Left lung (tissue), 10 donors: ENCODE measurements around the gene TBL2. TPM values are rescaled to one million over a fixed set of nuclear protein-coding genes. Genes with fewer than 3 reads are reported as not detected.

Experiments used
- ATAC-seq: fragments of 200-7000 bp; cut with Tn5 transposase; one replicate; pipeline ENCODE4 v1.9.1; 2020; ENCODE audit warnings: moderate library complexity
- DNase-seq, 4 donors: peaks; one replicate each; pipeline ENCODE4 v3.0.0-alpha.2; 2013 to 2020
- H3K27ac ChIP-seq, 2 donors: fragments of 200-600 bp; sonication (generic) in 1 of 2; one replicate each; pipeline versions ENCODE4 v1.5.0 to v1.8.0; 2020 to 2021
- H3K27me3 ChIP-seq, 2 donors: fragments of 200-600 bp; sonication (generic) in 1 of 2; one replicate each; pipeline versions ENCODE4 v1.5.0 to v1.8.0; 2020 to 2021
- H3K36me3 ChIP-seq, 2 donors: fragments of 200-600 bp; sonication (generic) in 1 of 2; one replicate each; pipeline versions ENCODE4 v1.5.0 to v1.8.0; 2020 to 2021
- H3K4me1 ChIP-seq, 2 donors: fragments of 200-600 bp; one replicate each; pipeline ENCODE4 v1.8.0; 2021
- H3K4me3 ChIP-seq, 2 donors: fragments of 200-600 bp; sonication (generic) in 1 of 2; one replicate each; pipeline versions ENCODE4 v1.5.0 to v1.8.0; 2020 to 2021; ENCODE audit warnings: mild to moderate bottlenecking in 1 of 2
- H3K9me3 ChIP-seq, 2 donors: fragments of 200-600 bp; sonication (generic) in 1 of 2; one replicate each; pipeline versions ENCODE4 v1.5.0 to v1.8.0; 2020 to 2021
- intact Hi-C, 2 donors: fragments of 100-400 bp; cut with DNase I; formaldehyde crosslinking; loops; one replicate each; pipeline versions ENCODE4 v1.11.2 to v1.14.2; 2022
- polyA plus RNA-seq, 6 donors: library from polyadenylated mRNA; unstranded; fragments of 120-200 nt; gene quantifications; one replicate each; pipeline ENCODE4 v1.2.1, GENCODE V29; 2013; ENCODE audit not compliant: insufficient read length in 6 of 6
- total RNA-seq, 2 donors: library from RNA; stranded (reverse); fragmentation: NEBNext Ultra II Directional; extraction: Animal tissue kit (Norgen Biotek cat#: 25700); gene quantifications; one replicate each; pipeline ENCODE4 v1.2.1, GENCODE V29; 2021
- TF ChIP-seq, protein P1 (sequence below), 2 donors: fragments of 200-600 bp; sonication (generic) in 1 of 2; IDR thresholded peaks; one replicate each; pipeline versions ENCODE4 v1.5.0 to v1.8.0; 2021; ENCODE audit warnings: antibody characterized with exemption in 2 of 2
- donor health status: DM: no; HTN: yes; CAD: no.
- donor health status: DM: no; HTN: no; CAD: no.

Gene TBL2
- total and polyA plus RNA-seq, 8 donors = 29.9 to 41.0 (median 39.2) TPM

GRCh38 chr7:73602721-73603651 is 24.6 kb upstream of the TBL2 start:
- Histone ChIP-seq H3K27me3 (peaks cover 0 to 65% of the 10 kb centered on the region in 2 donors), H3K36me3 (no peaks in the 10 kb centered on the region), H3K9me3 (no peaks in the 10 kb centered on the region), H3K27ac (no peak overlapping the region), H3K4me1 (peaks cover 0 to 13% of the 10 kb centered on the region in 2 donors), H3K4me3 (no peak overlapping the region)
- ATAC-seq (peak; percentile 19), DNase-seq (no peak)
- intact Hi-C loops = no loop called here
- TF ChIP-seq, protein P1, sequence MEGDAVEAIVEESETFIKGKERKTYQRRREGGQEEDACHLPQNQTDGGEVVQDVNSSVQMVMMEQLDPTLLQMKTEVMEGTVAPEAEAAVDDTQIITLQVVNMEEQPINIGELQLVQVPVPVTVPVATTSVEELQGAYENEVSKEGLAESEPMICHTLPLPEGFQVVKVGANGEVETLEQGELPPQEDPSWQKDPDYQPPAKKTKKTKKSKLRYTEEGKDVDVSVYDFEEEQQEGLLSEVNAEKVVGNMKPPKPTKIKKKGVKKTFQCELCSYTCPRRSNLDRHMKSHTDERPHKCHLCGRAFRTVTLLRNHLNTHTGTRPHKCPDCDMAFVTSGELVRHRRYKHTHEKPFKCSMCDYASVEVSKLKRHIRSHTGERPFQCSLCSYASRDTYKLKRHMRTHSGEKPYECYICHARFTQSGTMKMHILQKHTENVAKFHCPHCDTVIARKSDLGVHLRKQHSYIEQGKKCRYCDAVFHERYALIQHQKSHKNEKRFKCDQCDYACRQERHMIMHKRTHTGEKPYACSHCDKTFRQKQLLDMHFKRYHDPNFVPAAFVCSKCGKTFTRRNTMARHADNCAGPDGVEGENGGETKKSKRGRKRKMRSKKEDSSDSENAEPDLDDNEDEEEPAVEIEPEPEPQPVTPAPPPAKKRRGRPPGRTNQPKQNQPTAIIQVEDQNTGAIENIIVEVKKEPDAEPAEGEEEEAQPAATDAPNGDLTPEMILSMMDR (IDR thresholded peaks at IDR 0.05) = no peak

- no peaks in the 10 kb centered on the region for H3K36me3 ChIP-seq
- TF ChIP-seq, protein P1 (IDR thresholded peaks at IDR 0.05) = no peak
- no peak overlapping the region for H3K27ac ChIP-seq
- no peak for ATAC-seq
- no peak overlapping the region for H3K4me3 ChIP-seq
- no peak for DNase-seq
- no peaks in the 10 kb centered on the region for H3K9me3 ChIP-seq
- peaks cover 0 to 62% of the 10 kb centered on the region in 2 donors for H3K27me3 ChIP-seq
- H3K4me1 ChIP-seq = peaks cover 0 to 5% of the 10 kb centered on the region in 2 donors
- intact Hi-C loops = no loop called here
Observed at GRCh38 chr7:73599916-73600315, 21.5 kb upstream of the TBL2 start.

- Histone ChIP-seq H3K27me3 (peaks cover 0 to 59% of the 10 kb centered on the region in 2 donors), H3K36me3 (no peaks in the 10 kb centered on the region), H3K27ac (no peak overlapping the region), H3K4me3 (no peak overlapping the region), H3K4me1 (peaks cover 0 to 5% of the 10 kb centered on the region in 2 donors), H3K9me3 (no peaks in the 10 kb centered on the region)
- no peak for DNase-seq
- TF ChIP-seq, protein P1 (IDR thresholded peaks at IDR 0.05) = no peak
- no peak for ATAC-seq
- intact Hi-C loops = no loop called here
Observed at GRCh38 chr7:73599151-73599882, 20.9 kb upstream of the TBL2 start.

GRCh38 chr7:73597978-73598782 is 19.8 kb upstream of the TBL2 start:
- Histone ChIP-seq H3K9me3 (no peaks in the 10 kb centered on the region), H3K4me1 (peaks cover 0 to 14% of the 10 kb centered on the region in 2 donors), H3K4me3 (no peak overlapping the region), H3K27me3 (peaks cover 0 to 51% of the 10 kb centered on the region in 2 donors), H3K36me3 (no peaks in the 10 kb centered on the region), H3K27ac (no peak overlapping the region)
- no peak for DNase-seq
- intact Hi-C loops = no loop called here
- no peak for ATAC-seq
- TF ChIP-seq, protein P1 (IDR thresholded peaks at IDR 0.05) = no peak
